Natural killer cell (primary cell): ENCODE results near the gene ATIC. TPM values are rescaled to one million over a fixed set of nuclear protein-coding genes. Genes with fewer than 3 reads are reported as not detected.

ENCODE experiments used
- ATAC-seq, 3 donors: fragments of 150-1000 bp in 2 of 3; fragments of 200-7000 bp in 1 of 3; cut with Tn5 transposase; 1 replicate in 1 of 3; 2 replicates in 2 of 3; pipeline ENCODE4 v1.10.0; 2021; ENCODE audit warnings: mild to moderate bottlenecking in 2 of 3, moderate library complexity in 2 of 3
- DNase-seq, 2 donors: peaks; one replicate each; pipeline versions ENCODE4 v3.0.0 to v3.0.0-alpha.2; 2013 to 2021; ENCODE audit warnings: mixed read lengths in 1 of 2
- H3K27ac ChIP-seq: one replicate; pipeline ENCODE4 v1.5.1; 2013; ENCODE audit warnings: mild to moderate bottlenecking, low read length
- H3K27me3 ChIP-seq: one replicate; pipeline ENCODE4 v1.6.1; 2013; ENCODE audit warnings: low read length; ENCODE audit not compliant: control insufficient read depth, insufficient read depth
- H3K36me3 ChIP-seq: one replicate; pipeline ENCODE4 v1.6.1; 2013; ENCODE audit warnings: low read length; ENCODE audit not compliant: control insufficient read depth, insufficient read depth
- H3K4me1 ChIP-seq: one replicate; pipeline ENCODE4 v1.6.1; 2013; ENCODE audit warnings: low read length; ENCODE audit not compliant: control insufficient read depth, insufficient read depth
- H3K4me3 ChIP-seq: one replicate; pipeline ENCODE4 v1.5.1; 2013; ENCODE audit warnings: low read length
- H3K9me3 ChIP-seq: one replicate; pipeline ENCODE4 v1.6.1; 2013; ENCODE audit warnings: low read length; ENCODE audit not compliant: control insufficient read depth, insufficient read depth
- H3K27ac Mint-ChIP-seq, 2 donors: one replicate each; pipeline ENCODE4 v1.8.0; 2022; ENCODE audit warnings: mild to moderate bottlenecking in 2 of 2, mixed read lengths in 2 of 2, moderate library complexity in 1 of 2
- H3K27me3 Mint-ChIP-seq, 2 donors: one replicate each; pipeline ENCODE4 v1.8.0; 2022; ENCODE audit warnings: low read depth in 2 of 2, mixed read lengths in 2 of 2
- H3K36me3 Mint-ChIP-seq: one replicate; pipeline ENCODE4 v1.8.0; 2022; ENCODE audit warnings: mixed read lengths
- H3K4me1 Mint-ChIP-seq, 2 donors: one replicate each; pipeline ENCODE4 v1.8.0; 2022; ENCODE audit warnings: mixed read lengths in 2 of 2
- H3K4me3 Mint-ChIP-seq: one replicate; pipeline ENCODE4 v1.8.0; 2022; ENCODE audit warnings: mild to moderate bottlenecking, moderate library complexity, mixed read lengths
- H3K9me3 Mint-ChIP-seq, 2 donors: one replicate each; pipeline ENCODE4 v1.8.0; 2022; ENCODE audit warnings: mixed read lengths in 2 of 2
- CTCF ChIP-seq: fragments of 200-600 bp; IDR thresholded peaks from one replicate; pipeline ENCODE4 v1.8.0; 2022; ENCODE audit warnings: antibody characterized with exemption
- WGBS: methylation state at CpG from one replicate; pipeline ENCODE4 v1.1.7; 2013; ENCODE audit warnings: missing lambda C conversion rate; ENCODE audit not compliant: insufficient coverage; 5-methylcytosine and 5-hydroxymethylcytosine counted together
- intact Hi-C: fragments of 100-400 bp; cut with micrococcal nuclease; formaldehyde crosslinking; loops from one replicate; pipeline ENCODE4 v1.14.2; 2022
- total RNA-seq, 4 donors: library from RNA; stranded (reverse); fragments of 120-200 nt in 1 of 4; gene quantifications; one replicate each; pipeline versions ENCODE4 v1.2.3 to v1.2.4, GENCODE V29; 2013 to 2022

ATIC gene
- total RNA-seq, 3 donors from 2014 or later (not counting 1 experiment from before 2014, with no cell fraction given), result 33.2 to 49.9 (median 44.5) TPM

- intact Hi-C loops, result loop anchor here (5.0 kb wide), 1 partner anchor 649 kb away; no protein-coding TSS in a partner anchor
- peaks cover 0 to under 1% of the 10 kb centered on the region in 2 donors for H3K27me3 Mint-ChIP-seq
- no peak for DNase-seq
- H3K36me3 Mint-ChIP-seq, result no peaks in the 10 kb centered on the region
- H3K36me3 ChIP-seq, result no peaks in the 10 kb centered on the region
- no peaks in the 10 kb centered on the region for H3K9me3 Mint-ChIP-seq
- no peak for ATAC-seq
- H3K4me3 Mint-ChIP-seq, result no peak overlapping the region
- H3K4me1 Mint-ChIP-seq, result no peaks in the 10 kb centered on the region
- H3K27ac Mint-ChIP-seq, result no peak overlapping the region
- no peaks in the 10 kb centered on the region for H3K4me1 ChIP-seq
- H3K4me3 ChIP-seq, result no peak overlapping the region
- no peak overlapping the region for H3K27ac ChIP-seq
- 83% methylated on average over 3 of the region's 3 CpGs for WGBS
- H3K9me3 ChIP-seq, result no peaks in the 10 kb centered on the region
- H3K27me3 ChIP-seq, result no peaks in the 10 kb centered on the region
- TF ChIP-seq CTCF, result no peak
These were observed 38.9 kb upstream of the ATIC start for GRCh38 chr2:215272918-215273317.

DNA sequence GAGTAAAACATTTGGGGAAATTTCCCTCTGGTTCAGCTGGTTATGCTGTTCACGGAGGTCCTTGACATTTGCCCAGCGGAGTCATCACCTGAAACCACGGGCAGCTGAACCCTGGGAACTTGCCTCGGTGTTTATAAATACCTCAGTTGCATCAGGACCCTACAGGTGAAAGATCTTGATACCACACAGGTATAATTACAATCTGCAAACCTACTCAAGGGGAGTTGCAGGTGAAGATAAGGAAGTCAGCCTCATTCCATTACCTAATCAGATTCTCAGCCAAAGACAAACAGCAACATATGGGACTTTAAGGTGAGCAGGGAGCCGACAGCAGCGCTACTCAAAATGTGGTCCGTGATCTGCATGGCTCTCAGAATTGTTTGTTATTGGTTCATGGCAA lies 37.0 kb upstream of the ATIC start:
- intact Hi-C loops, result loop anchor here (5.0 kb wide), 1 partner anchor 647 kb away; no protein-coding TSS in a partner anchor
- Mint-ChIP-seq H3K9me3 (no peaks in the 10 kb centered on the region), H3K27me3 (no peaks in the 10 kb centered on the region), H3K36me3 (no peaks in the 10 kb centered on the region), H3K27ac (no peak overlapping the region), H3K4me1 (no peaks in the 10 kb centered on the region), H3K4me3 (no peak overlapping the region)
- Histone ChIP-seq H3K4me3 (no peak overlapping the region), H3K9me3 (no peaks in the 10 kb centered on the region), H3K4me1 (no peaks in the 10 kb centered on the region), H3K27me3 (no peaks in the 10 kb centered on the region), H3K27ac (no peak overlapping the region), H3K36me3 (no peaks in the 10 kb centered on the region)
- TF ChIP-seq CTCF, result no peak
- ATAC-seq (no peak), DNase-seq (no peak)
- 95% methylated on average over 7 of the region's 7 CpGs for WGBS

GRCh38 chr2:215275824-215276223 lies 36.0 kb upstream of the ATIC start:
- H3K36me3 Mint-ChIP-seq, result no peaks in the 10 kb centered on the region

More at GRCh38 chr2:215275824-215276223, 36.0 kb upstream of the ATIC start:
- Mint-ChIP-seq H3K9me3 (no peaks in the 10 kb centered on the region), H3K4me3 (no peak overlapping the region), H3K27me3 (no peaks in the 10 kb centered on the region), H3K27ac (no peak overlapping the region), H3K4me1 (no peaks in the 10 kb centered on the region)
- Histone ChIP-seq H3K4me1 (no peaks in the 10 kb centered on the region), H3K4me3 (no peak overlapping the region), H3K36me3 (no peaks in the 10 kb centered on the region), H3K9me3 (no peaks in the 10 kb centered on the region), H3K27me3 (no peaks in the 10 kb centered on the region), H3K27ac (no peak overlapping the region)
- DNase-seq, result no peak
- TF ChIP-seq CTCF, result no peak
- WGBS, result 92% methylated on average over 3 of the region's 4 CpGs
- ATAC-seq, result no peak
- intact Hi-C loops, result no loop called here
